Activated T-cell treated with anti-CD3 and anti-CD28 coated beads, Interleukin-2, amount 50 U/mL, for 24 hours (primary cell): ENCODE data around the gene SLC25A41.

ENCODE experiments used
- DNase-seq: peaks from one replicate; pipeline ENCODE4 v3.0.0-alpha.2; 2020
- H3K27ac Mint-ChIP-seq: 2 replicates; pipeline ENCODE4 v1.8.0; 2020; ENCODE audit warnings: mild to moderate bottlenecking, mixed read lengths
- H3K27me3 Mint-ChIP-seq: 2 replicates; pipeline ENCODE4 v1.8.0; 2020; ENCODE audit warnings: mixed read lengths
- H3K36me3 Mint-ChIP-seq: 2 replicates; pipeline ENCODE4 v1.8.0; 2020; ENCODE audit warnings: low read depth, mixed read lengths
- H3K4me1 Mint-ChIP-seq: 2 replicates; pipeline ENCODE4 v1.8.0; 2020; ENCODE audit warnings: low read depth, mixed read lengths
- H3K4me3 Mint-ChIP-seq: 2 replicates; pipeline ENCODE4 v1.8.0; 2020; ENCODE audit warnings: mild to moderate bottlenecking, moderate library complexity, mixed read lengths
- H3K9me3 Mint-ChIP-seq: 2 replicates; pipeline ENCODE4 v1.8.0; 2020; ENCODE audit warnings: mixed read lengths

The SLC25A41 gene

DNA sequence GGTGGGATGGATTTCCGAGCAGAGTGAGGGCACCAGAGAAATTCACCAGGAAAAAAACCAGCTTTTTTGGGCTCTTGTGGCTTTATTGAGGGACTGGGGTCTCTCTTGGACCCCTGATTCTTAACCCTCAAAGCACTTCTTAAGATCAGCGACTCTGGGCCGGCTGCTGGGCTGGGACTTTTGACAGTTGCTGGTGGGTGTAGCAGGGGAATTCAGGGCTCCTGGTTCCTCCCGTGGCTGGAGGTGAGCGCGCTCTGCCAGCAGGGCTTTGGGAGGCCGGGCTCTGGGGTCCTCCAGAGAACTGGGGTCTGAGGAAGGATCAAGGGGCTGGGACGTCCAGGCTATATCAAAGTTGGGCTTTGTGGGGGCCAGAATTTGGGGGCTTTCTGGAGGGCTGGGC, 33.8 kb upstream of the SLC25A41 start:
- Mint-ChIP-seq H3K27ac (peak overlapping the region; percentile 50), H3K36me3 (peaks cover 43% of the 10 kb centered on the region), H3K27me3 (no peaks in the 10 kb centered on the region), H3K4me1 (peaks cover 8% of the 10 kb centered on the region), H3K4me3 (no peak overlapping the region), H3K9me3 (no peaks in the 10 kb centered on the region)
- DNase-seq, result no peak

GRCh38 chr19:6466526-6467248, 33.1 kb upstream of the SLC25A41 start:
- no peak for DNase-seq
- H3K4me1 Mint-ChIP-seq, result peaks cover 10% of the 10 kb centered on the region
- H3K27me3 Mint-ChIP-seq, result no peaks in the 10 kb centered on the region
- H3K9me3 Mint-ChIP-seq, result no peaks in the 10 kb centered on the region
- H3K4me3 Mint-ChIP-seq, result no peak overlapping the region
- no peak overlapping the region for H3K27ac Mint-ChIP-seq
- peaks cover 40% of the 10 kb centered on the region for H3K36me3 Mint-ChIP-seq

GRCh38 chr19:6465663-6466062, 32.1 kb upstream of the SLC25A41 start:
- H3K27me3 Mint-ChIP-seq, result no peaks in the 10 kb centered on the region
- no peak overlapping the region for H3K4me3 Mint-ChIP-seq
- no peaks in the 10 kb centered on the region for H3K9me3 Mint-ChIP-seq
- peak overlapping the region; percentile 57 for H3K27ac Mint-ChIP-seq
- H3K4me1 Mint-ChIP-seq, result peaks cover 10% of the 10 kb centered on the region
- peaks cover 33% of the 10 kb centered on the region for H3K36me3 Mint-ChIP-seq
- no peak for DNase-seq

GRCh38 chr19:6465006-6465405, 31.4 kb upstream of the SLC25A41 start:
- no peaks in the 10 kb centered on the region for H3K27me3 Mint-ChIP-seq
- peaks cover 29% of the 10 kb centered on the region for H3K36me3 Mint-ChIP-seq
- no peaks in the 10 kb centered on the region for H3K9me3 Mint-ChIP-seq
- peak overlapping the region; percentile 4 for H3K27ac Mint-ChIP-seq
- no peak overlapping the region for H3K4me3 Mint-ChIP-seq
- H3K4me1 Mint-ChIP-seq, result peaks cover 14% of the 10 kb centered on the region
- no peak for DNase-seq

- Mint-ChIP-seq H3K27me3 (no peaks in the 10 kb centered on the region), H3K4me3 (peak within 1 kb of the TSS; percentile 12), H3K4me1 (peaks cover 16% of the 10 kb centered on the region), H3K36me3 (peaks cover 23% of the 10 kb centered on the region), H3K9me3 (no peaks in the 10 kb centered on the region), H3K27ac (peak within 1 kb of the TSS; percentile 4)
- DNase-seq, result peak; percentile 58
Observed at GRCh38 chr19:6464070-6464873, 30.7 kb upstream of the SLC25A41 start, which contains the start of gene CRB3. CRB3 (plus strand) TSS chr19:6464271; CDS start chr19:6464702, 431 bp downstream.

DNA sequence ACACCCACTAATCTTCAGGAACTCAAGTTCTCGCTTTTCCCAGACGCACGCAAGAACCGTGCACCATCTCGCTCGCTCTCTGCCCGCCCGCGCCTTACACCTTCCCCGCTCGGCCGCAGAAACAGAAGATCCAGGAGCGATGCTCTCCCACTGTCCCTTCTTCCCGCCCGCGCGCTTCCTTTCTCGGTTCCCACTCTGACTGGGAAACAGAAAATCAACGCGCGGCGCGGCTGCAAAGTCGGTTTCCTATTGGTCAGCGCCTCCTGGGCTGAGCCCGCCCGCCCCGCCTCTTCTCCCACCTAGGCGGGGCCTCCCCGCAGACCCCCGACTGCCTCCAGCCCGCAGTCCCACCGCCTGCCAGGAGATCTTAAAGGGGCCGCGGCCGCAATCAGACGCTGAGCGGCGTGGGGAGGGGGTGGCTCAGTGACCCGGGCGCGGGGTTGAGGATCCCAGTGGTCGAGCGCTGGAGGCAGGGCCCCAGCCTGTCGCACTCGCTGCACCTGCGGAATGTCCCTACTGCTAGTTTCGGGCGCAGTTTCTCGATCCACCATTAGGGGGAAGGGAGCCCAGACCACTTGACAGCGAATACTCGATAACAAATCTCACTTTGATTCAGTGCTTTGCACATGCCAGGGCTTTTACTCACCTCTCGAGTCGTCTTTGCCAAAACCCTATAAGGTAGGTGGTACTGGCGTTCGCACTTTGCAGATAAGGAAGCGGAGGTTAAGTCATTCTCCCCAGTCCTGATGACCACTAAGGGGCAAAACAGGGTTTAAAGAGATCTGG, 26.7 kb upstream of the SLC25A41 start:
- peaks cover 2% of the 10 kb centered on the region for H3K9me3 Mint-ChIP-seq
- H3K4me1 Mint-ChIP-seq, result peaks cover 27% of the 10 kb centered on the region
- H3K27ac Mint-ChIP-seq, result peak overlapping the region; percentile 88
- H3K36me3 Mint-ChIP-seq, result peaks cover 13% of the 10 kb centered on the region
- H3K27me3 Mint-ChIP-seq, result no peaks in the 10 kb centered on the region
- DNase-seq, result peak; percentile 96
- peak overlapping the region; percentile 82 for H3K4me3 Mint-ChIP-seq

DNA sequence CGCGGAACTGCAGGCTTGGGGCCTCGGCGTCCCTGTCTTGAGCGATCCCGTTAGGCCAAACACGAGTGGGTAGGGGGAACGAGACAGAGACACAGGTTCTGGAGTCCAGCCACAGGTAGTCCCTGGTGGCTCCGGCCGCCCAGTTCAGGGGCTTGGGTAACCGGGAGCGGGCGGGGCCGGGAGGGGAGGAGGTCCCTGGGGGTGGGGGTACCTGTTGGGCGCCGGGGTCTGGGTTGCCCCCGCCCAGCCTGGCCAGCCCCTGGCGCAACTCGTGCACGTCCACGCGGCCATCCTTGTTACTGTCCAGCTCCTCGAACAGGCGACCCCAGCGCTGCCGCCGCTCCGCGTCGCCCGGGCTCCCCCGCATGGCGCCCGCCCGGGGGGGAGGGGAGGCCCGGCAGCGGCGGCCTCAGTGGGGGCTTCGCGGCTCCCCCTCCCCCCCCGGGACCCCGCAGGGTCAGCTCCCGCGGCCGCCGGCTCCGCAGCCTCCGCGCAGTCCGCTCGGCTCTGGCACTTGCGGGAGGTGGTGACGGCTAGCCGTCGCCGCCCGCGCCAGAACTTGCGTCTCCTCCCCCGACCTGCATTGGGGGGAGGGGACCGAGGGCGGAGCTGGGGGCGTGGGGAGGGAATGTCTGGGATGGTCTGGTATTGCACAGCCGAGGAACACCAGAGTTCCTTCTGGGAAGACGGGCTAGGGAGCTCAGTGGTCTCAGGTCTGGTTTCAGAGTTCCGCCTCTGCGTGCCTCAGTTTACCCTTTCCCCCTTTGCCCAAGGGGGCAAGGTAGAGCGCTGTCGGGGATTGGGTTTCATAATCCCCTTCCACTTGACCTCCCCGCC, 25.9 kb upstream of the SLC25A41 start, which contains the start of gene SLC25A23:
Gene SLC25A23, minus strand, starts transcription at position 531 of the 837 bp plus-strand sequence. Its CDS starts 164 bp downstream, at position 367.
- peak; percentile 79 for DNase-seq
- H3K27ac Mint-ChIP-seq, result peak within 1 kb of the TSS; percentile 88
- H3K4me3 Mint-ChIP-seq, result peak within 1 kb of the TSS; percentile 82
- peaks cover 21% of the 10 kb centered on the region for H3K36me3 Mint-ChIP-seq
- H3K4me1 Mint-ChIP-seq, result peaks cover 23% of the 10 kb centered on the region
- no peaks in the 10 kb centered on the region for H3K27me3 Mint-ChIP-seq
- H3K9me3 Mint-ChIP-seq, result peaks cover 9% of the 10 kb centered on the region

- Mint-ChIP-seq H3K4me1 (peaks cover 20% of the 10 kb centered on the region), H3K4me3 (peak overlapping the region; percentile 81)
- no peak for DNase-seq
Observed at GRCh38 chr19:6458695-6459261, 25.2 kb upstream of the SLC25A41 start.

DNA sequence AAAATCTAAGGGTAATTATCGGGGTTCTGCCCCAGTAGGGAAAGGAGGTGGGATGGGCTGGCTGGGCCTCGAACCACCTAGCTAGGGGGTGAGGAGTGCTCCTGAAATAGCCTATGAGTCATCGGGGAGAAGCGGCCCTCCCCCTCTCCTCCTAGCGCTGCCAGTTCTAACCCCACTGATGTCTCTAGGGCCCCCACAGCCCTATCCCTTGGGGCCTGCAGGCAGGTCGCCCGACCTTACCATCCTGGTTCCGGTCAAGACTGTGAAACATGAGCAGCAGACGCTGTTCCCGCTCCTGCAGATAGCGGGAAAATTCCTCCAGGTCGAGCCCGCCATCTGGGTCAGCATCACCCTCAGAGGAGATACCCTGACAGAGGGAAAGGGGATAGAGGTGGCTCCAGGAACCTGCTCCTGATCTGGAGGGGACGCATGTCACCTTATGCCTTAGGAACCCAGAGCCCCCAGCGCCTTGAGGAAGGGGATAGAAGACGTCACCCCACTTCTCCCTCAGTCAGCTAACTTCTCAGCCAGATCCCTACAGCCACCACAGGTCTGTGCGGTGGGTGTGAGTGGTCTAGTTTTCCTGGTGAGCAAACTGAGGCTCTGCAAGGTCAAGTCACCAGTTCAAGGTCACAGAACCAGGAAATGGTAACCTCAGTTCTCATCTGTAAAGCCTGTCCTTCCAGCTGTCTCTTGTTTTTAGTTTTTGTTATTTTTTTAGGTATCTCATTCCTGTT, 24.6 kb upstream of the SLC25A41 start:
- Mint-ChIP-seq H3K27me3 (no peaks in the 10 kb centered on the region), H3K36me3 (peaks cover 34% of the 10 kb centered on the region), H3K4me1 (peaks cover 20% of the 10 kb centered on the region), H3K27ac (no peak overlapping the region), H3K9me3 (peaks cover 16% of the 10 kb centered on the region), H3K4me3 (peak overlapping the region; percentile 81)
- DNase-seq, result no peak

More at GRCh38 chr19:6458695-6459261, 25.2 kb upstream of the SLC25A41 start:
- Mint-ChIP-seq H3K36me3 (peaks cover 28% of the 10 kb centered on the region), H3K9me3 (peaks cover 13% of the 10 kb centered on the region), H3K27me3 (no peaks in the 10 kb centered on the region), H3K27ac (peak overlapping the region; percentile 63)

- Mint-ChIP-seq H3K27me3 (no peaks in the 10 kb centered on the region), H3K27ac (no peak overlapping the region), H3K4me3 (no peak overlapping the region), H3K4me1 (peaks cover 17% of the 10 kb centered on the region), H3K36me3 (peaks cover 39% of the 10 kb centered on the region), H3K9me3 (peaks cover 16% of the 10 kb centered on the region)
- DNase-seq, result no peak
Observed at GRCh38 chr19:6455924-6456323, 22.4 kb upstream of the SLC25A41 start.

- Mint-ChIP-seq H3K27me3 (no peaks in the 10 kb centered on the region), H3K9me3 (peaks cover 16% of the 10 kb centered on the region), H3K4me1 (peaks cover 12% of the 10 kb centered on the region), H3K4me3 (no peak overlapping the region), H3K27ac (no peak overlapping the region), H3K36me3 (peaks cover 43% of the 10 kb centered on the region)
- no peak for DNase-seq
Observed at GRCh38 chr19:6453951-6454565, 20.5 kb upstream of the SLC25A41 start.

- peaks cover 16% of the 10 kb centered on the region for H3K9me3 Mint-ChIP-seq
- no peak for DNase-seq
- peaks cover 43% of the 10 kb centered on the region for H3K36me3 Mint-ChIP-seq
- no peaks in the 10 kb centered on the region for H3K4me1 Mint-ChIP-seq
- no peak overlapping the region for H3K27ac Mint-ChIP-seq
- no peak overlapping the region for H3K4me3 Mint-ChIP-seq
- H3K27me3 Mint-ChIP-seq, result no peaks in the 10 kb centered on the region
Observed at GRCh38 chr19:6452899-6453298, 19.3 kb upstream of the SLC25A41 start.
